HG02763 (cell line): Measurements from ENCODE around the gene BAIAP2.
"Not testable (repeated sequence)": the region's sequence is repeated elsewhere in the genome, so short reads cannot be mapped to it uniquely, and the experiment has no call there.

ENCODE experiments used
- ATAC-seq: cut with Tn5 transposase; IDR thresholded peaks from one replicate; pipeline ENCODE4 v1.9.1; 2021; ENCODE audit warnings: mild to moderate bottlenecking, moderate library complexity; ENCODE audit not compliant: unreplicated experiment

BAIAP2 gene

GRCh38 chr17:81154016-81154415 is 119.1 kb downstream of the BAIAP2 start:
- not testable (repeated sequence) for ATAC-seq

- ATAC-seq = no peak
Measured at GRCh38 chr17:81154961-81155360, 120.0 kb downstream of the BAIAP2 start.

GRCh38 chr17:81156866-81157805 is 122.2 kb downstream of the BAIAP2 start:
- ATAC-seq = no peak

GRCh38 chr17:81157848-81158687 is 123.1 kb downstream of the BAIAP2 start:
- no peak for ATAC-seq

DNA sequence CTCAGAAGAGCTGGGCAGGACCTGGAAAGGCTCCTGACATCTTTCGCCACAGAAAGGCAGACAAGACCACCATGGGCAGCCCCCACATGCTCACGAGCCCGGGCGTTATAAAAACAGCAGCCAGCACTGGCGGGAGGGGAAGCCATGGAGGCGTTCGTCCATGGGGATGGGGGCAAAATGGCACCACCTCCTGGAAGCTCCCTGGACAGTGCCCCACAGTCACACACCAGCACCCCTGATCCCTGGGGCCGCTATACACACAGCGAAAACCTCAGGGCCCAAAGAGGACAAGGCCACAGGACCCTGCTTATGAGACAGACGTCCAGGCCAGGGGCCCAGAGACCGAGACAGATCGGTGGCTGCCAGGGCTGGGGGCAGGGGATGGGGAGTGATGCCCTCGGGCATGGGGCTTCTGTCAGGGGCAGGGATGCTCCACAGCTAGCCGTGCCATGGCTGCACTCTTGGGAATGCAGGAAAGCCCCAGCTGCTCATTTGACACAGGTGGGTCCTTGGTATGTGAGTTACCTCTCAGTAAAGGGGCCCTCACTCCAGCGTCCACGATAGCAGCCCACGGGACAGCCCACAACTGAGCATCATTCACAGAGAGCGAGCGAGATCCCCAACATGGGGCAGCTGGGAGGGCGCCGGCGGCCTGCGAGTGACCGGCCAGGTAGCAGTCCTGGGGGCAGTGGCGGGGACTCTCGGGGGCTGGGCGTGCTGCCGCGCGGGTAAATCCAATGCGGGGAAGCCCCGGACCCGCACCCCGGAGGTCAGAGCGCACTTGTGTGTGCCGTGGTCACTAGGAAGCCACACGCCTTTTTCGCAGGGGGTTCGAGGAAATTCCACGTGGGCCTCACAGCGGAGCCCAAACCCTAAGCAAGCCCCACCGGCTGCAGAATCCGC is 124.0 kb downstream of the BAIAP2 start:
- no peak for ATAC-seq

DNA sequence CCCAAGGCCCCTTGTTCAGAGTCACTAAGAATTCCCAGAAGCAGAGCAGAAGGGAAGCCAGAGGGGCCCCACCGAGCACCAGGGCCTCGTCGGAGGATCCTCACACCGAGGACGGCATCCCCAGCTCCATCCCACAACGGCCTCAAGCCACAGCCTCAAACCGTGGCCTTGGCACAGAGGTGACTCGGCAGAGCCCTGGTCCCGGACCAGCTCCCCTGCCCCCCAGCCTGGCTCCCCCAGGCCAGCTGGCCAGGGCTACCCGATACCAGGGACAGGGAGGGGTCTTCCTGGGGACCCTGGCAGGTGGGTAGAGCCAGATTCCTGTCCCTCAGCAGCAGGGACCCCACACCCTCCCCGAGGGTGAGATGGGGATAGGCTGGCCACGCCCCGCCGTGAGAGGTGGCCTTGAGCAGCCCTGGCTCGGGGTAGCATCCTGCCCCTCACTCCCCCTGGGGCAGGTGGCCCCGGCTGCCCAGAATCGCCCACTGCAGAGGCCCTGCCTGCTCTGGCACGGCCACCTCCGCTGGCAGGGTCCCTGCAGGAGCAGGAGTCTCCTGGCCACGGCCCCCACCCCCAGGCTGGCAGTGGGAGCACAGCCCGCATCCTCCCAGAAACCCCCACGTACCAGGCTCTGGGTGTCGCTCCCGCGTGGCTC is 124.8 kb downstream of the BAIAP2 start:
- no peak for ATAC-seq

DNA sequence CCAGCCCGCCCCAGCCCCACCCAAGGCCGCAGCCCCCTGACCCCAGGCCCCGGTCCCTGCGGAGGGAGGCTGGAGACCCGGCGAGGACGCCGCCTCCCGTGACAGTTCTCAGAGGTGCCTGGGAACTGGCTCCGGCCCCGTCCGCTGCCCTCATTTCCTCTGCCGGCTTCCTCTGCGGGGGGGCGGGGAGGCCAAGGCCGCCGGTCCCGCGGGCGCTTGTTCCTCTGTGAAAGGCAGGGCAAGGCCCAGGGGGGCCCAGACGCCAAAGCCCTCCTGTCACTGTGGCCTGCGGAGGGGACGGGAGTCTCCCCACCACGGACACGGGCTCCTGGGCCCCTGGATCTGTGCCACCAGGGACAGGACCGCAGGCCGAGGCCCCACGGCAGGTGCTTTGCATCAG is 125.4 kb downstream of the BAIAP2 start:
- ATAC-seq = no peak

DNA sequence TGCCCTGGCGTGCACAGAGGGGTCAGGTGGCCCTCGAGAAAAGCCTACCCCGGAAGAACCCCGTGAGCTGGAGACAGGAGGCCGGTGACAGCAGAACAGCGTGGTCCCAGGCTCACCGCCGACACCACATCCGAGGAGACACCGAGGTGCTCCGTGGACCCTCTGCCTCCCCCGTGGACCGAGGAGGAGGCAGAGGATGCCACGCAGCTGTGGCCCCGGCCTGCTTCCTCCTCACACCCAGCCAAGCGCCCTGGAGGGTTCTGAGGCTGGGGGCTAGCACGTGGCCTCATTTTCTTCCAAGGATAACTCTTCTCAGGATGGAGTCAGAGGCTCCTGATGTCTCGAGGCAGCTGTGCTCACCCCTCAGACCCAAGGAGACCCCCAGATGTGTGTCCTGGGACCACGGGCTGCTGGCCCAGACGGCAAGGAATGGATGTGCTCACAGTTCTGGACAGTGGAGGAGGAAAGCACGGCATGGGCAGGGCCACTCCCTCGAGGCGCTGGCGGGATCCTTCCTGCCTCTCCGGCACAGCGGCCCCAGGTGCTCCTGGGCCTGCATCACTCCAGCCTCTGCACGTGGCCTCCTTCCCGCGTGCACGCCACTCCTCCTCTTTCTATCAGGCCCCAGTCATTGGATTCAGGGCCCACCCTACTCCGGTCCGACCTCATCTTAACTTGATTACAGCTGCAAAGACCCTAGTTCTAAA is 125.9 kb downstream of the BAIAP2 start:
- no peak for ATAC-seq

DNA sequence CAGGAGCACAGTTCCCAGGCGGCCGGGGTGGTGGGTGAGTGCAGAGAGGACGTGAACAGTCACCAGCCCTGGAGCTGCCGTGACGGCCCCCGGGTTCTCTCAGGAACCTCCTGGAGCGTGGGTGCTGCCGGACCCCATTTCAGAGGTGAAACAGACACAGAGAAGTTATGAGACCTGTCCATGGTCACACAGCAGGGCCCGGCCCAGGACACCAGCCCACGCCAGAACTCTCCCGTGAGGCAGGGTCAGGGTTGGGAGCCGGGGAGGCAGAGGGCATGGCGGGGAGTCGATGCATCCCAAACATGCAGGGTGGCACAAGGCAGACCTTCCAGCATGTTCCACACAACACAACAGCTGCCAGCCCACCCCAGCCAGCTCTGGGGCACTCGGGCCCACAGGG is 126.6 kb downstream of the BAIAP2 start:
- no peak for ATAC-seq

- ATAC-seq = no peak
Measured at GRCh38 chr17:81161972-81162371, 127.0 kb downstream of the BAIAP2 start.

GRCh38 chr17:81162491-81162890 is 127.5 kb downstream of the BAIAP2 start:
- no peak for ATAC-seq

GRCh38 chr17:81163051-81163695 is 128.2 kb downstream of the BAIAP2 start:
- no peak for ATAC-seq

DNA sequence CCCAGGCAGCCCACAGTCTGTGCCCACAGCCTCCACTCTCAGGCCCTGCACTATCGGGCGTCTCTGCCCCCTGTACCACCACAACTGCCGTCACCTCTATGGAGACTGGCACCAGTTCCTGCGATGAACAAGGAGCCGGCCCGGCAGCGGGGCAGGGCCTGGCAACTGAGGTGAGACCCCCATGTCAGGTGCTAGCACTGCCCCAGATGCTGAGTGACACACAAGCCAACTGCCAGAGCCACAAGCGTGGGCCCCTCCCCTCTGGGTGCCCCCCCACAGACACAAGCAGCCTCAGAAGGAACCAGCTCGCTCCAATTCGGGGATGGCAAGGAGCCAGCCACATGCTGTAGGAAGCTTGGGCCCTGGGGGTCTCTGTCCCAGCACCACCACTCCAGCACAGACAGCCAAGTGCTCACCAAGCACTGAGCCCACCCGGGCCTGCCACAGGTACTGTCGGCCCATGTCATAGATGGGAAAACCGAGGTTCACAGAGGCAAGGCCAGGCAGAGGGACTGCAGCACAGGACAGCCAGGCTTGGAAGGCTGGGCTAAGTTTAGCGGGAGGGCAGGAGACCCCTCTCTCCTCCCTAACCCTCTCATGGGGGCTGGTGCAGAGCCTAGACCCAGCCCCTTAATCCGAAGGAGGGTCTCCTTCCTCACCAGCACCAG is 128.9 kb downstream of the BAIAP2 start:
- no peak for ATAC-seq

DNA sequence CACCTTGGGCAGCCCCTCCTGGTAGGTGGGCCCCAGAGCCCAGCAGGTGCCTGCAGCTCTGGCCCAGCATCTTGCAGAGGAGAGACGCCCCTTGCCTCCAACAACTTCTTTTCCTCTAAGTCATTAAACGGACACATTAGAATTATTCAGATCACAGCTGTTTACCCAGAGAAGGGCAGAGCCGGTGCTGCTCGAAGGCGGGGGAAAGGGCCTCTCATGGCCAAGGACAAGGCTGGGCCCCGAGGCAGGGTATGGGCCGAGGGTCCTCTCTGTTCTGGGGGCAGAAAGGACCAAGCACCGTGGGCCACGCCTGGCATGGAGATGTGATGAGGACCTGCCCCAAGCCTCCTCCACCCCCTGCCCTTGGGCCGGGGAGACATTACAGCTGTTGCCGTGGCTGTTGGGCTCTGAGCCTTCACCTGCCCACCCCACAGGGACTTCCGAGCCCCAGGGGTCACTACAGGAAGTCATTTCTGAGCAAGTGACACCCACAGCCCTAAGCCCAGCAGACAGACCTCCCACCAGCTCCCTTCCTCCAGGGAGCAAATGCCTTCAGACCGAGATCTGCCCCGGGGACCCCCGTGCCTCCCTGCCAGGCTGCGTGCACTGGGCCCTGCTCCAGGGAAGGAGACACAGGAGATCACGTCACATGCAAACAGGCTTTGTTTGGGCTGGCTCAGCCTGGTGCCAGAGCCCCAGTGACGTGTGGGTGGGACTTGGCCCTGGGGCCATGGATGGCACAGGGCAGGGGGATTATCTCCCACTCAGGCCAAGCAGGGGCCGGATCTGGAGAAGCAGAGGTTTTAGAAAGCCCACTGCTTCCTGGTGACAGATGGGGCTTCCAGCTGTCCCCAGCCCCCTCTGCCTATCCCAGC is 129.7 kb downstream of the BAIAP2 start:
- ATAC-seq = no peak

- no peak for ATAC-seq
Measured at GRCh38 chr17:81165246-81166032, 130.5 kb downstream of the BAIAP2 start, which contains the start of gene PVALEF. PVALEF (plus strand) TSS chr17:81165507; CDS start chr17:81181227, 15,720 bp downstream.

- no peak for ATAC-seq
Measured at GRCh38 chr17:81166033-81166492, 131.1 kb downstream of the BAIAP2 start, which contains the start of gene AATK. AATK (minus strand) TSS chr17:81166221; CDS start chr17:81165992, 229 bp downstream.
